SW480 (cell line): Measurements from ENCODE around the gene GRIP1.
"Not testable (repeated sequence)": the region's sequence is repeated elsewhere in the genome, so short reads cannot be mapped to it uniquely, and the experiment has no call there.

Experiments used
- DNase-seq: peaks from one replicate; pipeline ENCODE4 v3.0.0-alpha.2; 2016; ENCODE audit warnings: low spot score

The GRIP1 gene

DNA sequence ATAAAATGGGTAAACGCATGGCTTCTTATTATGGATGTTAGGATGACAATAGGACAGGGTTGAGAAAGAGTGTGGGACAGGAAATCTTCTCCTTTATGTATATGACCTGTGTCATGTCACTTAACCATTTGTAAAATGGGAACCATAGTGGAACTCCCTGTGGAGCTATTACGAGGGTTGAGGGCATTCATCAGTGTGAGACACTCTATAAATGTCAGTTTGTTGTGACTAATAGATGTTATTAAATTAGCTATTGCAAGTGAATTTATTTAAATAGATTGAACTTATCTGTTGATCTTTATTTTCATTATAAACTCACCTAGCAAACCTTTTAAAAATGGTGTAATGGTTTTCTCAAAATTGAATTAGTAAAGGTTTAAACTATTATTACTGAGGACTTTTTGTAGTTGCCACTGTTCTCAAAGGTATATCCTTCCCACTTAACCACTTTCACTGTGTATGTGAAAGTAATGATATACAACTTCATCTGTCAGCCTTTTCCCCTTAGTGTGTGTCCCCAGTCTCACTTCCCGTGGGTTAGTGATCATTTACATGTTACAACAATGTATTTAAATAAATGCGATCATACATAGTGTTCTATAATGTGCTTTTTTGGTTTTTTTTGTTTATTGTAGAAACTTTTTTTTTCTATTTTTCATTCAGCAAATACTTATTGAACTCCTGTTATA lies 359.5 kb downstream of the GRIP1 start:
- DNase-seq: no peak

DNA sequence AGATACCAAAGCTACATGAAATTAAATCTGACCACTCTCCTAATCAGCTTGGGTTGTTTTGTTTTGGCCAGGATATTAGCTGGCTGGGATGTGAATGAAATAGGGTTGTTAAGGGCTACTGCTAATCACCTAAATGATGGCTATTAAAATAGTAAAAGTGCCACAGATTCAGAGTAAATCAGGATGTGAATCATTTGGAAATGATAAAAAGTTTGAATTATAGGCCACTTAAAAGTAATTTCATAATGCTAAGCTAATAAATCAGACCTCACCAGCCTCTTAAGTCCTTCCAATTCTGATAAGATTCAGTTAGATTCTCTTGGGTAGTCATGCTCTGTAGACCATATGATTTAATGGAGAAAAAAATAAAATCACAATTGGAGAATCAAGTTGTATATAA lies 364.6 kb downstream of the GRIP1 start:
- no peak for DNase-seq

DNA sequence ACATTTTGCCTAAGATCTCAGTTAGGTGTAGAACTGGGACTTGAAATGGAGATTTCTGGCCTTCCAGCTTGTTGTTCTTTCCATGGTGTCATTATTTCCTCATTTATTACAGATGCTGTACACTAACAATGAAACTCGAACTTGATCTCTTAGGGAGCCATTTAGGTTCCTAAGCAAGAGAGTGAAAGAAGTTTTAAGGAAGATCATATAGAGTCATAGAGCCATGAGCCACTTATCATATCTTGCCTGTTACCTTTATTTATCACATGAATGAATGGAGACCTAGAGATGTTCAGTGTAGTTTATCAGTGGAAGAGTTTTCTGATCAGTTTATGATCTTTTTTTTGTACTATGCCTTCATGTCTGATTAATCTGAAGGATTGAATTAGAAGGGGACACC lies 366.7 kb downstream of the GRIP1 start:
- DNase-seq: no peak

DNA sequence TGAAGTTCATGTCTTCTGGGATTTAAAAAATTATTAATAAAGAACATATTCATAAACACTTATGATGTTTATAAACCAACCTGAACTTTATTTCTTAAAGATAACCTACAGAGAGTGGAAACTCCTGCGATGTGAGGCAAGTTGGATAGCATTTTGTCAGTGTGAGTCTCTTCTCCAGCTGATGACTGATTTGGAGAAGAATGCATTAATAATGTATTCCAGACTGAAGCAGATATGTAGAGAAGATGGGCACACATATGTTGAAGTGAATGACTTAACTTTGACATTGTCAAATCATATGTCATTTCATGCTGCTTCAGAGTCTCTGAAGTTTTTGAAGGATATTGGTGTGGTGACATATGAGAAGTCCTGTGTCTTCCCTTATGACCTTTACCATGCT lies 369.3 kb downstream of the GRIP1 start:
- no peak for DNase-seq

DNA sequence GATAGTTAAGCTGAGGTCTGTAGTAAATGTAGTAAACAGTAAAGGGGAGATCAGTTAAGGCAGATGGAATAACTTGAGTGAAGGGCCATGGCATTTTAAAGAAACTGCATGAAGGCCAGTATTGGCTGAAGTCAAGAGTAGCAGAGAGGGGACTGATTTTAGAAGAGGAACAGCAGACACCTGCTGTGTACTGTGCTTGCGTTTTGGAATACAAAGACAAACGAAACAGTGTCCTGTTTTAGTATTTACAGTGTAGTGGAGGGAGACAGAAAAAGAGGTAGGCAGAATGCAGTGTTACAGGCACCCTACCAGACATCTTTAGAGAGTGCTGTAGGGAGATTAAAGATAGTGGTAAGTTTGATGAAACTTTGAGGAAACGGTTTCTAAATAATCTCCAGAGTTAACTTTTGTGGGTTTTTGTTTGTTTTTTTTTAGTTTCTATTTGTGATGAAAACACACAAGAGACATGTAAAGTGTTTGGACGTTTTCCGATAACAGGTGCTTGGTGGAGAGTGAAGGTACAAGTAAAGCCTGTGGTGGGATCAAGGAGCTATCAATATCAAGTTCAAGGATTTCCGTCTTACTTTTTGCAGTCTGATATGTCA lies 374.5 kb downstream of the GRIP1 start:
- DNase-seq: no peak

DNA sequence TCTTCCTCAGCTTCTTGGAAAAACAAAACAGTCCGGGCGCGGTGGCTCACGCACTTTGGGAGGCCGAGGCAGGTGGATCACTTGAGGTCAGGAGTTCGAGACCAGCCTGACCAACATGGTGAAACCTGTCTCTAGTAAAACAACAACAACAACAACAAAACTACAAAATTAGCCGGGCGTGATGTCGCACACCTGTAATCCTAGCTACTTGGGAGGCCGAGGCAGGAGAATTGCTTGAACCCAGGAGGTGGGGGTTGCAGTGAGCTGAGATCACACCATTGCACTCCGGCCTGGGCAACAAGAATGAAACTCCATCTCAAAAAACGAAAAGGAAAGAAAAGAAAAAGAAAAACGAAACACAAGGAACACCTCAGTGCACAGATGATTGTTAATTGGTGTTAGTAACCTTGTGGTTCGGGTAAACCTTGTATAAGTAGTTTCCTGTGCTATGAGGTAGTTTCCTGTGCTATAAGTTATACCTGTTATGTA lies 375.5 kb downstream of the GRIP1 start:
- not testable (repeated sequence) for DNase-seq

DNA sequence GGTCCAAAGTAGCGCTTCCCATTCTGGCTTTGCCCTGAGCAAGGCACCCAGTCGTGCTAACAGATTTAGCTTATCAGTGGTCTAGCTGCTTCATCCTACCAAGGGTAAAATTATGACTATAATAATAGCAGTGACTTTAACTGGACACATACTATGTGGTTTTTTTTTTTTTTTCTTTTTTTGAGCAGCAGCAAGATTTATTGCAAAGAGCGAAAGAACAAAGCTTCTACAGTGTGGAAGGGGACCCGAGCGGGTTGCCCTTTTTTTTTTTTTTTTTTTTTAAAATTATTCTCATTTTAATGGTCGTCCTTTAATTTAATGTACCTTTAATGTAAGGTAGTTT lies 376.1 kb downstream of the GRIP1 start:
- no peak for DNase-seq

DNA sequence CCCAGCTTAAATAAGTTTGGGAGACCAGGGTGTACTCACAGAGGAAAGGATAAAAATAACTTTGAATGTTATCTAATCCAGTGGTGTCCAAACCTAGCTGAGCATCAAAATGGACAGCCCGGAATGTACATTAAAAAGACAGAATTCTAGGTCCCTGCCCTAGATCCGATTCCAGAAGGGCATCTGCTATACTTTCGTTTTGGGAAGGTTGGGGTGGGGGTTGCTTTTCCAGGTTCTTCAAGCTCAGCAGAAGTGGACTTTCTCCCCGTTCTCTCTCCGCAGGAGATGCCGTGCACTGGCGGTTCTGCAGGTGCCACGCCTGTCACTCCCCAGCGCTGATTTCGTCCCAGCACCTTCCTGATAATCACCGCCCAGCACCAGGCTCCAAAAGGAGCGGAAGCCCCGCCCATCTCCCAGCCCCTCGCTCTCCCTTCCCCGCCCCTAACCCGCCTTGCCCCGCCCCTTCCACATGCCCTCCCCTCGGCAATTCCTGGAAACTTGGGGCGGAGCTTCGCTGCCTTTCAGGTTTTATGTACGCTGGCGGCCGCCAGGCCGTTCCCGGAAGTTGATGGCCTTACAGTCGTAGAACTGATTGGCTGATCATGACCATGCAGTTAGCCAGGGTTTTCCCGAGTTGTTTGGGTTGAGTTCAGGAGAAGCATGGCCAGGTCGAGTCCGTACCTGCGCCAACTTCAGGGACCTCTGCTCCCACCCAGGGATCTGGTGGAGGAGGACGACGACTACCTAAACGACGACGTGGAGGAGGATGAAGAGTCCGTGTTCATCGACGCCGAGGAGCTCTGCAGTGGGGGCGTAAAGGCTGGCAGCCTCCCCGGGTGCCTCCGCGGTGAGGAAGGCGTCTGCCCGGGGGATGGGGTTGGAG lies 376.7 kb downstream of the GRIP1 start, which contains the start of gene HELB:
HELB (plus strand) TSS at position 550 of the 883 bp plus-strand sequence; CDS start at position 661, 111 bp downstream.
- peak; percentile 95 for DNase-seq

DNA sequence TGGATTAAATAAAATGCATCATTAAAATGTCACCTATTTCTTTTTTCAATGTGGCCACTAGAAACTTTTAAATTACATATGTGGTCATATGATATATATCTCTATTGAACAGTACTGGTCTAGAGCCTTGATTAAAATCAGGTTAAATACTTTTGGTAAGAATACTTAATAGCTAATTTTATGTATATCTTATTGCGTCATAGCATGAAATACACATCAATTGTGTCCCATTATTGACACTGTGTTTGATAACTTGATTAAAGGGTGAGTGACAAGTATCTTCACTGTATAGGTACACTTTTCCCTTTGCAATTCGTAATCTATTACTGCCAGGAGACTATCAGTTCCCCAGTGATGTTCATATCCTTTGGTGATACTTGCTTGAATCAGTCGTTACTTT lies 381.0 kb downstream of the GRIP1 start:
- no peak for DNase-seq
